Sigmoid colon (tissue), 4 donors: Measurements from ENCODE around the gene HNRNPD.
"Not testable (repeated sequence)": the region's sequence is repeated elsewhere in the genome, so short reads cannot be mapped to it uniquely, and the experiment has no call there.

Source experiments
- CTCF ChIP-seq, 4 experiments: fragments of 450-650 bp in 3 of 4; fragments of 200-600 bp in 1 of 4; IDR thresholded peaks; one replicate each; pipeline ENCODE4 v1.5.1; 2016 to 2019; ENCODE audit warnings: antibody characterized with exemption in 4 of 4, mild to moderate bottlenecking in 3 of 4, moderate library complexity in 2 of 4
- POLR2A ChIP-seq, 2 donors: fragments of 450-650 bp; IDR thresholded peaks; one replicate each; pipeline ENCODE4 v1.6.1; 2016; ENCODE audit warnings: antibody characterized with exemption in 2 of 2, mild to moderate bottlenecking in 2 of 2, moderate library complexity in 2 of 2
- POLR2AphosphoS5 ChIP-seq, 4 donors: sonication (generic); formaldehyde crosslinking; IDR thresholded peaks; one replicate each; pipeline ENCODE4 v1.6.1; 2017; ENCODE audit warnings: antibody characterized with exemption in 4 of 4

- not testable (repeated sequence) for TF ChIP-seq CTCF, POLR2A, POLR2AphosphoS5 (IDR thresholded peaks at IDR 0.05)
Measured at GRCh38 chr4:82415061-82415460, 41.3 kb upstream of the HNRNPD start.
